ENCODE data around the gene ARHGEF37.

- TF ChIP-seq CTCF (IDR thresholded peaks at IDR 0.05; ENCODE audit: low read depth, low read length, missing input control) (no peak), MAX (IDR thresholded peaks at IDR 0.05) (no peak), REST (IDR thresholded peaks at IDR 0.05) (no peak), FOXA2 (IDR thresholded peaks at IDR 0.05) (no peak), RAD21 (IDR thresholded peaks at IDR 0.05) (no peak), YY1 (IDR thresholded peaks at IDR 0.05) (peak; percentile 46), GABPA (IDR thresholded peaks at IDR 0.05 in 1 of 2, conservative IDR thresholded peaks at IDR 0.05 in 1 of 2) (no peak), ZBTB33 (IDR thresholded peaks at IDR 0.05) (no peak), FOXA1 (IDR thresholded peaks at IDR 0.05) (no peak), TAF1 (conservative IDR thresholded peaks at IDR 0.05) (no peak), ATF3 (IDR thresholded peaks at IDR 0.05) (no peak), EGR1 (IDR thresholded peaks at IDR 0.05; ENCODE audit: low read depth in 2 of 2) (no peak), RXRA (IDR thresholded peaks at IDR 0.05) (peak in 1 of 2 donors; percentile 46), NR2F2 (IDR thresholded peaks at IDR 0.05) (no peak)
Observed at GRCh38 chr5:149639737-149640136, 58.4 kb downstream of the ARHGEF37 start.

Measured in liver (tissue), 3 donors.